Naive B cell (primary cell): ENCODE measurements around the gene PCDHGA3. TPM values are rescaled to one million over a fixed set of nuclear protein-coding genes. Genes with fewer than 3 reads are reported as not detected.
A peak's percentile ranks its signal among the peaks of the same experiment; 100 is the strongest.
"Not testable (repeated sequence)": the region's sequence is repeated elsewhere in the genome, so short reads cannot be mapped to it uniquely, and the experiment has no call there.

ENCODE experiments used
- ATAC-seq, 2 donors: fragments of 150-1000 bp; cut with Tn5 transposase; 2 replicates each; pipeline ENCODE4 v1.10.0; 2021; ENCODE audit warnings: low read depth in 2 of 2, mild to moderate bottlenecking in 2 of 2, moderate library complexity in 2 of 2
- DNase-seq: peaks from one replicate; pipeline ENCODE4 v3.0.0; 2022
- H3K27ac Mint-ChIP-seq, 6 donors: one replicate each; pipeline ENCODE4 v1.8.0; 2020 to 2022; ENCODE audit warnings: mild to moderate bottlenecking in 6 of 6, mixed read lengths in 6 of 6, moderate library complexity in 5 of 6, inconsistent platforms in 2 of 6
- H3K27me3 Mint-ChIP-seq, 3 donors: one replicate each; pipeline ENCODE4 v1.8.0; 2021 to 2022; ENCODE audit warnings: mixed read lengths in 3 of 3, mild to moderate bottlenecking in 1 of 3
- H3K36me3 Mint-ChIP-seq, 2 donors: one replicate each; pipeline ENCODE4 v1.8.0; 2020 to 2022; ENCODE audit warnings: mixed read lengths in 2 of 2, inconsistent platforms in 1 of 2, mild to moderate bottlenecking in 1 of 2
- H3K4me1 Mint-ChIP-seq, 3 donors: one replicate each; pipeline ENCODE4 v1.8.0; 2020 to 2022; ENCODE audit warnings: mixed read lengths in 3 of 3, inconsistent platforms in 1 of 3, mild to moderate bottlenecking in 1 of 3, moderate library complexity in 1 of 3
- H3K4me3 Mint-ChIP-seq, 8 donors: one replicate each; pipeline ENCODE4 v1.8.0; 2020 to 2022; ENCODE audit warnings: mild to moderate bottlenecking in 8 of 8, mixed read lengths in 8 of 8, moderate library complexity in 8 of 8, inconsistent platforms in 2 of 8
- H3K9me3 Mint-ChIP-seq, 7 donors: one replicate each; pipeline ENCODE4 v1.8.0; 2020 to 2022; ENCODE audit warnings: mixed read lengths in 7 of 7, mild to moderate bottlenecking in 5 of 7, inconsistent platforms in 2 of 7, moderate library complexity in 1 of 7
- polyA plus RNA-seq, 6 donors: library from polyadenylated mRNA; unstranded; fragments of 300-500 nt; fragmentation: Illumina TruSeq; gene quantifications; one replicate each; pipeline ENCODE4 v1.2.3, GENCODE V29; 2021; ENCODE audit warnings: low read depth in 6 of 6

PCDHGA3 gene
- polyA plus RNA-seq, 6 donors from 2014 or later, result not detected

GRCh38 chr5:141330299-141331080, 13.1 kb upstream of the PCDHGA3 start, which contains the start of gene PCDHGA1:
Gene PCDHGA1 (plus strand): TSS chr5:141330514.
- H3K4me1 Mint-ChIP-seq, result peaks cover 4 to 11% (median 11%) of the 10 kb centered on the region in 3 donors
- no peak within 1 kb of the TSS for H3K27ac Mint-ChIP-seq
- peaks cover 66 to 84% (median 72%) of the 10 kb centered on the region in 3 donors for H3K27me3 Mint-ChIP-seq
- peaks cover 24 to 30% of the 10 kb centered on the region in 2 donors for H3K36me3 Mint-ChIP-seq
- peaks cover 9 to 93% (median 69%) of the 10 kb centered on the region in 7 donors for H3K9me3 Mint-ChIP-seq
- H3K4me3 Mint-ChIP-seq, result peak within 1 kb of the TSS in 6 of 8 donors; percentile 5 to 70 (median 21)
- ATAC-seq (peak in 1 of 2 donors; percentile 33), DNase-seq (no peak)

GRCh38 chr5:141332571-141332970, 11.1 kb upstream of the PCDHGA3 start:
- not testable (repeated sequence) for H3K4me1 Mint-ChIP-seq, ATAC-seq, H3K27ac Mint-ChIP-seq, DNase-seq, H3K4me3 Mint-ChIP-seq
- Mint-ChIP-seq H3K9me3 (peaks cover 9 to 93% (median 75%) of the 10 kb centered on the region in 7 donors), H3K36me3 (peaks cover 14 to 30% of the 10 kb centered on the region in 2 donors), H3K27me3 (peaks cover 75 to 90% (median 85%) of the 10 kb centered on the region in 3 donors)

- Mint-ChIP-seq H3K36me3 (peaks cover 9 to 31% of the 10 kb centered on the region in 2 donors), H3K4me3 (peak within 1 kb of the TSS in 2 of 8 donors; percentile 8 to 65)
These were observed 4.9 kb upstream of the PCDHGA3 start, which contains the start of gene PCDHGA2 for GRCh38 chr5:141338538-141339306. Gene PCDHGA2 (plus strand): TSS chr5:141338760.

GRCh38 chr5:141340781-141341354, 2.8 kb upstream of the PCDHGA3 start:
- not testable (repeated sequence) for H3K4me1 Mint-ChIP-seq, DNase-seq, H3K27ac Mint-ChIP-seq, ATAC-seq, H3K4me3 Mint-ChIP-seq
- H3K9me3 Mint-ChIP-seq, result peaks cover 20 to 89% (median 65%) of the 10 kb centered on the region in 7 donors
- peaks cover 15 to 28% of the 10 kb centered on the region in 2 donors for H3K36me3 Mint-ChIP-seq
- H3K27me3 Mint-ChIP-seq, result peaks cover 67 to 89% (median 87%) of the 10 kb centered on the region in 3 donors

More at GRCh38 chr5:141338538-141339306, 4.9 kb upstream of the PCDHGA3 start, which contains the start of gene PCDHGA2:
- DNase-seq (no peak), ATAC-seq (no peak)
- H3K9me3 Mint-ChIP-seq, result peaks cover 19 to 92% (median 70%) of the 10 kb centered on the region in 7 donors
- peak within 1 kb of the TSS in 1 of 6 donors; percentile 69 for H3K27ac Mint-ChIP-seq
- H3K27me3 Mint-ChIP-seq, result peaks cover 76 to 92% (median 87%) of the 10 kb centered on the region in 3 donors
- peaks cover 0 to 3% (median 0%) of the 10 kb centered on the region in 3 donors for H3K4me1 Mint-ChIP-seq

GRCh38 chr5:141342773-141343172, 856 bp upstream of the PCDHGA3 start:
- peaks cover 0 to 4% (median 0%) of the 10 kb centered on the region in 3 donors for H3K4me1 Mint-ChIP-seq
- H3K36me3 Mint-ChIP-seq, result peaks cover 14 to 38% of the 10 kb centered on the region in 2 donors
- no peak overlapping the region for H3K27ac Mint-ChIP-seq
- DNase-seq (no peak), ATAC-seq (no peak)
- peaks cover 23 to 84% (median 54%) of the 10 kb centered on the region in 7 donors for H3K9me3 Mint-ChIP-seq
- no peak overlapping the region for H3K4me3 Mint-ChIP-seq
- peaks cover 58 to 87% (median 84%) of the 10 kb centered on the region in 3 donors for H3K27me3 Mint-ChIP-seq

GRCh38 chr5:141343953-141344463, 379 bp downstream of the PCDHGA3 start:
- peaks cover 0 to 4% (median 0%) of the 10 kb centered on the region in 3 donors for H3K4me1 Mint-ChIP-seq
- H3K27ac Mint-ChIP-seq, result no peak overlapping the region
- H3K4me3 Mint-ChIP-seq, result peak overlapping the region in 5 of 8 donors; percentile 22 to 56 (median 37)
- DNase-seq (no peak), ATAC-seq (no peak)
- H3K36me3 Mint-ChIP-seq, result peaks cover 5 to 27% of the 10 kb centered on the region in 2 donors
- peaks cover 19 to 84% (median 47%) of the 10 kb centered on the region in 7 donors for H3K9me3 Mint-ChIP-seq
- H3K27me3 Mint-ChIP-seq, result peaks cover 58 to 84% (median 84%) of the 10 kb centered on the region in 3 donors

GRCh38 chr5:141345327-141345726, 1.7 kb downstream of the PCDHGA3 start:
- DNase-seq (no peak), ATAC-seq (no peak)
- Mint-ChIP-seq H3K4me3 (peak overlapping the region in 1 of 8 donors; percentile 44), H3K9me3 (peaks cover 20 to 84% (median 47%) of the 10 kb centered on the region in 7 donors), H3K36me3 (peaks cover 8 to 27% of the 10 kb centered on the region in 2 donors), H3K4me1 (peaks cover 0 to 6% (median 4%) of the 10 kb centered on the region in 3 donors), H3K27me3 (peaks cover 60 to 89% (median 82%) of the 10 kb centered on the region in 3 donors), H3K27ac (no peak overlapping the region)

- not testable (repeated sequence) for H3K4me3 Mint-ChIP-seq, H3K4me1 Mint-ChIP-seq, DNase-seq, ATAC-seq
- peaks cover 66 to 90% (median 82%) of the 10 kb centered on the region in 3 donors for H3K27me3 Mint-ChIP-seq
- H3K9me3 Mint-ChIP-seq, result peaks cover 19 to 87% (median 43%) of the 10 kb centered on the region in 7 donors
- peaks cover 11 to 27% of the 10 kb centered on the region in 2 donors for H3K36me3 Mint-ChIP-seq
- peak overlapping the region in 1 of 6 donors; percentile 62 for H3K27ac Mint-ChIP-seq
These were observed 2.4 kb downstream of the PCDHGA3 start for GRCh38 chr5:141346017-141346416.

- Mint-ChIP-seq H3K4me1 (peaks cover 0 to 6% (median 0%) of the 10 kb centered on the region in 3 donors), H3K27ac (peak within 1 kb of the TSS in 2 of 6 donors; percentile 90 to 94), H3K36me3 (peaks cover 10 to 37% of the 10 kb centered on the region in 2 donors), H3K4me3 (peak within 1 kb of the TSS in 5 of 8 donors; percentile 7 to 75 (median 65)), H3K9me3 (peaks cover 18 to 79% (median 36%) of the 10 kb centered on the region in 7 donors), H3K27me3 (peaks cover 55 to 87% (median 73%) of the 10 kb centered on the region in 3 donors)
- DNase-seq, result no peak
- ATAC-seq, result peak in 1 of 2 donors; percentile 28
These were observed 6.4 kb downstream of the PCDHGA3 start, which contains the start of gene PCDHGB1 for GRCh38 chr5:141349917-141350619. Gene PCDHGB1 (plus strand): TSS chr5:141350099. CDS start chr5:141350261, 162 bp downstream.

- no peak overlapping the region for H3K27ac Mint-ChIP-seq
- H3K27me3 Mint-ChIP-seq, result peaks cover 57 to 87% (median 79%) of the 10 kb centered on the region in 3 donors
- H3K4me3 Mint-ChIP-seq, result no peak overlapping the region
- no peak for DNase-seq
- peaks cover 16 to 83% (median 38%) of the 10 kb centered on the region in 7 donors for H3K9me3 Mint-ChIP-seq
- peaks cover 5 to 39% of the 10 kb centered on the region in 2 donors for H3K36me3 Mint-ChIP-seq
- H3K4me1 Mint-ChIP-seq, result peaks cover 0 to 6% (median 0%) of the 10 kb centered on the region in 3 donors
- ATAC-seq, result no peak
These were observed 8.0 kb downstream of the PCDHGA3 start for GRCh38 chr5:141351591-141351990.

GRCh38 chr5:141354900-141355469, 11.4 kb downstream of the PCDHGA3 start, which contains the start of gene PCDHGA4:
Gene PCDHGA4 (plus strand): TSS chr5:141355021. CDS start chr5:141355108, 87 bp downstream.
- no peak within 1 kb of the TSS for H3K27ac Mint-ChIP-seq
- peaks cover 0 to 3% (median 3%) of the 10 kb centered on the region in 3 donors for H3K4me1 Mint-ChIP-seq
- H3K4me3 Mint-ChIP-seq, result peak within 1 kb of the TSS in 5 of 8 donors; percentile 12 to 81 (median 28)
- ATAC-seq (no peak), DNase-seq (no peak)
- peaks cover 60 to 90% (median 78%) of the 10 kb centered on the region in 3 donors for H3K27me3 Mint-ChIP-seq
- peaks cover 9 to 49% of the 10 kb centered on the region in 2 donors for H3K36me3 Mint-ChIP-seq
- H3K9me3 Mint-ChIP-seq, result peaks cover 19 to 70% (median 41%) of the 10 kb centered on the region in 7 donors
